Keratinocyte (primary cell): ENCODE results near the gene MAD1L1.

Source experiments
- CTCF ChIP-seq, 3 experiments: IDR thresholded peaks in 1 of 3; conservative IDR thresholded peaks in 1 of 3; optimal IDR thresholded peaks in 1 of 3; 2 replicates in 2 of 3; 3 replicates in 1 of 3; pipeline versions ENCODE3 to v1.5.1; 2011; ENCODE audit warnings: low read length in 3 of 3, mild to moderate bottlenecking in 3 of 3, moderate library complexity in 2 of 3, control low read depth in 1 of 3, inconsistent platforms in 1 of 3; ENCODE audit not compliant: insufficient read depth in 2 of 3; ENCODE audit errors: extremely low read depth in 1 of 3
- EZH2 ChIP-seq: IDR thresholded peaks from one replicate; pipeline ENCODE4 v1.6.1; 2012; ENCODE audit warnings: inconsistent platforms, mild to moderate bottlenecking, low read length, moderate library complexity

- TF ChIP-seq CTCF (optimal IDR thresholded peaks at IDR 0.05 in 1 of 3, IDR thresholded peaks at IDR 0.05 in 1 of 3, conservative IDR thresholded peaks at IDR 0.05 in 1 of 3; ENCODE audit: extremely low read depth in 1 of 3, insufficient read depth in 2 of 3, low read length in 3 of 3) (no peak), EZH2 (no peak)
These were observed 292.4 kb downstream of the MAD1L1 start for GRCh38 chr7:1940402-1940786.
